Measurements from ENCODE around the gene SPRED3. TPM values are rescaled to one million over a fixed set of nuclear protein-coding genes. Genes with fewer than 3 reads are reported as not detected.

Gene SPRED3
- total and polyA plus RNA-seq, 2 of the 8 experiments (the other 6 are each of a cell fraction or from before 2014, with no cell fraction given) = 8.1 to 10.3 TPM

- peak; percentile 56 to 68; a peak in 1 of 4 replicates for TF ChIP-seq SIN3A (conservative IDR thresholded peaks at IDR 0.05 in 1 of 2, IDR thresholded peaks at IDR 0.05 in 1 of 2; ENCODE audit: low read depth in 1 of 2, low read length in 2 of 2)
Measured at GRCh38 chr19:38389101-38389925, 816 bp downstream of the SPRED3 start (continued).
